T-cell (primary cell): ENCODE data around the gene LIG1. TPM values are rescaled to one million over a fixed set of nuclear protein-coding genes. Genes with fewer than 3 reads are reported as not detected.

Experiments
- ATAC-seq, 4 experiments: fragments of 200-7000 bp in 3 of 4; fragments of 150-1000 bp in 1 of 4; cut with Tn5 transposase; replicated peaks in 1 of 4; 1 replicate in 3 of 4; 2 replicates in 1 of 4; pipeline ENCODE4 v1.10.0; 2021; ENCODE audit warnings: moderate library complexity in 3 of 4, mild to moderate bottlenecking in 2 of 4, moderate number of reproducible peaks in 1 of 4
- CTCF ChIA-PET, 2 donors: fragments of 300-600 bp; sonication (Branson Sonifier 250); formaldehyde crosslinking; loops; one replicate each; lab custom pipeline; 2022; ENCODE audit warnings: antibody characterized with exemption in 2 of 2; lab: Charles Lee
- POLR2A ChIA-PET, 2 donors: fragments of 300-600 bp; sonication (Branson Sonifier 250); formaldehyde crosslinking; loops; one replicate each; lab custom pipeline; 2022; ENCODE audit warnings: antibody characterized with exemption in 2 of 2; lab: Charles Lee
- DNase-seq, 35 experiments: peaks; one replicate each; pipeline versions ENCODE4 v3.0.0 to v3.0.0-alpha.2; 2013 to 2023
- H3K27ac ChIP-seq: one replicate; pipeline ENCODE4 v1.5.1; 2013; ENCODE audit warnings: low read length
- H3K27me3 ChIP-seq, 2 experiments: replicated peaks in 1 of 2; 1 replicate in 1 of 2; 2 replicates in 1 of 2; pipeline versions ENCODE4 v1.6.1 to v1.7.0; 2013; ENCODE audit warnings: low read length in 1 of 2, mixed read lengths in 1 of 2; ENCODE audit not compliant: control insufficient read depth in 2 of 2, insufficient read depth in 2 of 2; ENCODE audit errors: extremely low read depth in 1 of 2
- H3K36me3 ChIP-seq, 2 donors: 1 replicate in 1 of 2; 2 replicates in 1 of 2; pipeline versions ENCODE4 v1.6.1 to v1.7.0; 2013; ENCODE audit warnings: low read length in 1 of 2; ENCODE audit not compliant: control insufficient read depth in 2 of 2, insufficient read depth in 1 of 2; ENCODE audit errors: extremely low read depth in 1 of 2
- H3K4me1 ChIP-seq, 2 experiments: 1 replicate in 1 of 2; 2 replicates in 1 of 2; pipeline versions ENCODE4 v1.6.1 to v1.7.0; 2013; ENCODE audit warnings: low read length in 2 of 2, mixed read lengths in 1 of 2; ENCODE audit not compliant: insufficient read depth in 2 of 2, control insufficient read depth in 1 of 2; ENCODE audit errors: extremely low read depth in 1 of 2
- H3K4me3 ChIP-seq, 2 donors: 1 replicate in 1 of 2; 2 replicates in 1 of 2; pipeline versions ENCODE4 v1.5.1 to v1.7.0; 2013; ENCODE audit warnings: mild to moderate bottlenecking in 2 of 2, low read length in 1 of 2, moderate library complexity in 1 of 2; ENCODE audit not compliant: control insufficient read depth in 1 of 2; ENCODE audit errors: extremely low read depth in 1 of 2
- H3K9me3 ChIP-seq: 2 replicates; pipeline ENCODE4 v1.7.0; 2013
- H3K27ac Mint-ChIP-seq, 2 donors: one replicate each; pipeline ENCODE4 v1.8.0; 2020 to 2021; ENCODE audit warnings: mild to moderate bottlenecking in 2 of 2, mixed read lengths in 2 of 2
- H3K27me3 Mint-ChIP-seq, 2 donors: one replicate each; pipeline ENCODE4 v1.8.0; 2021 to 2022; ENCODE audit warnings: mixed read lengths in 2 of 2
- H3K36me3 Mint-ChIP-seq: one replicate; pipeline ENCODE4 v1.8.0; 2021; ENCODE audit warnings: mixed read lengths
- H3K4me1 Mint-ChIP-seq, 3 donors: one replicate each; pipeline ENCODE4 v1.8.0; 2020 to 2022; ENCODE audit warnings: mixed read lengths in 3 of 3, mild to moderate bottlenecking in 1 of 3
- H3K4me3 Mint-ChIP-seq, 3 donors: one replicate each; pipeline ENCODE4 v1.8.0; 2020 to 2022; ENCODE audit warnings: mild to moderate bottlenecking in 3 of 3, mixed read lengths in 3 of 3, moderate library complexity in 3 of 3
- H3K9me3 Mint-ChIP-seq, 3 donors: one replicate each; pipeline ENCODE4 v1.8.0; 2020 to 2022; ENCODE audit warnings: mixed read lengths in 3 of 3
- WGBS: methylation state at CpG from one replicate; pipeline ENCODE4 v1.1.5; 2013; ENCODE audit warnings: missing lambda C conversion rate; ENCODE audit not compliant: insufficient coverage; 5-methylcytosine and 5-hydroxymethylcytosine counted together
- total RNA-seq, 35 experiments: library from RNA in 6 of 35; stranded (reverse) in 6 of 35; fragments of 120-200 nt in 1 of 35; gene quantifications; one replicate each; pipeline versions ENCODE4 v1.2.1 to v1.2.4 and lab custom pipeline; 2013 to 2026

The LIG1 gene
- total RNA-seq, 5 donors from 2014 or later (not counting 1 experiment from before 2014, with no cell fraction given): 58.7 to 127 (median 112) TPM

DNA sequence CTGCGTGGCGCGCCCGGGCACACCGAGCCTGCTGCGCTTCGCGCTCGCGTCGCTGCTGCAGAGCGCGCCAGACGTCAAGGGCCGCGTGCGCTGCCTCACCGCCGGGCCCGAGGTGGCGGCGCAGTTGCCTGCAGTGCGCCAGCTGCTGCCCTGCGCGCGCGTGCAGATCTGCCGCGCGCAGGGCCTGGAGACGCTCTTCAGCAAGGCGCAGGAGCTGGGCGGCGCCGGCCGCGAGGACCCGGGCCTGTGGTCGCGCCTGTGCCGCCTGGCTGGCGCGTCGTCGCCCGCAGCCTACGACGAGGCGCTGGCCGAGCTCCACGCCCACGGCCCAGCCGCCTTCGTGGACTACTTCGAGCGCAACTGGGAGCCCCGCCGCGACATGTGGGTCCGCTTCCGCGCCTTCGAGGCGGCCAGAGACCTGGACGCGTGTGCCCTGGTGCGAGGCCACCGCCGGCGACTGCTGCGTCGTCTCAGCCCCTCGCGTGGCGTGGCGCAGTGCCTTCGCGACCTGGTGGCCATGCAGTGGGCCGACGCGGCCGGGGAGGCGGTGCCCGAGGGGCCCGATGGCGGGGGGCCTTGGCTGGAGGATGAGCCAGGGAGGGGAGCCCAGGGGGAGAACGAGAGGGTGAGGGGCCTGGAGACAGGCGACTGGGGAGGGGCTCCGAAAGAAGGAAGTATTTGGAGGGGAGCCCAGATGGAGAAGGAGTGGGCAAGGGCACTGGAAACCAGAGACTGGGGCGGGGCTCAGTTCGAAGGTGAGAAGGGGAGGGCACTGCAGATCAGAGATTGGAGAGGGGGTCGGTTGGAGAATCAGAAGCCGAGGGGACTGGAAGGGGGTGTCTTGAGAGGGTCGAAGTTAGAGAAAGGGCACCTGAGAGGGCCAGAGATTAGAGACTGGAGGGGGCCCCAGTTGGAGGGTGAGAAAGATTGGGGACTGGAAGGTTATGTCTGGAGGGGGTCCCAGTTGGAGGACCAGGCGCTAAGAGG is 25.0 kb upstream of the LIG1 start:
- WGBS: 89% methylated on average over 95 of the region's 95 CpGs
- Mint-ChIP-seq H3K4me1 (peaks cover 9 to 29% (median 13%) of the 10 kb centered on the region in 3 donors), H3K36me3 (peaks cover 8% of the 10 kb centered on the region), H3K4me3 (peak overlapping the region in 1 of 3 donors; percentile 20), H3K27ac (no peak overlapping the region), H3K27me3 (no peaks in the 10 kb centered on the region), H3K9me3 (no peaks in the 10 kb centered on the region)
- POLR2A ChIA-PET: no interaction called here
- Histone ChIP-seq H3K9me3 (no peaks in the 10 kb centered on the region), H3K4me3 (no peak overlapping the region), H3K36me3 (no peaks in the 10 kb centered on the region), H3K4me1 (peaks cover 0 to 7% of the 10 kb centered on the region in 2 experiments), H3K27me3 (no peaks in the 10 kb centered on the region), H3K27ac (no peak overlapping the region)
- CTCF ChIA-PET: interaction anchor here in 1 of 2 donors (1.1 kb wide), 1 partner anchor 10 kb away, joined by 4 read pairs; no protein-coding TSS in a partner anchor
- ATAC-seq (no peak), DNase-seq (peak in 1 of 35 experiments; percentile 7)

DNA sequence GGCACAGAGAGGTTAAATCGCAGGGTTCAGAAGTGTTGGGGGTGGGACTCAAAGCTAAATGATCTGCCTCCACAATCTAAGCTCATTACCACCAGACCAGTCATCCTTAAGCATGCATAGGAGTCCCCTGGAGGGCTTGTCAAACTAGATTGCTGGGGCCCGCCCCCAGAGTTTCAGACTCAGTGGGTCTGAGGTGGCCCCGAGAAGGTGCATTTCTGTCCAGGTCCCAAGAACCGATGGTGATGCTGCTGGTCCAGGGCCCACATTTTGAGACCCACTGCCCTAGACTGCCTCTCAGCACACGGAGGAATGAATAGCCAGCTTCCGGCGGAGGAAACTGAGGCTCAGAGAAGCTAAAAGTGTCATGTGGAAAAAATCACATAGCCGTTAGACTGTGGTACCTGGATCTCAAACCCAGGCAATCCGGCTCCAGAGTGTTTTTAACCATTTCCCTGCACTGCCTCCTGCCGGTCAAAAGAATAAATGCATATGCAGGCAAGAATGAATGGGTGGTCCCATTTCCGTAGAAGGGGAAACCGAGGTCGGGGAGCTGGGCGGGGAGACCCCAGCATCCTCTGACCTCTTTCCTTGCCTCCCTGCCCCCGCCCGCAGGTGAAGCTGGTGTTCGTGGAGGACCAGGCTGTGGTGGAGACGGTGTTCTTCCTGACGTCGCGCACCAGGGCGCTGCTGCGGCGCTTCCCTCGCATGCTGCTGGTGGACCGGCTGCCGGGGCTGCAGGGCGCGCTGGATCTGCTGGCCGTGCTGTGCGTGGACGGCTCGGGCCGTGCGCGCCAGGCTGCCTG is 24.1 kb upstream of the LIG1 start:
- Histone ChIP-seq H3K36me3 (no peaks in the 10 kb centered on the region), H3K4me1 (peaks cover 0 to 7% of the 10 kb centered on the region in 2 experiments), H3K27ac (no peak overlapping the region), H3K9me3 (no peaks in the 10 kb centered on the region), H3K27me3 (no peaks in the 10 kb centered on the region), H3K4me3 (no peak overlapping the region)
- WGBS: 85% methylated on average over 28 of the region's 36 CpGs
- DNase-seq (peak in 11 of 35 experiments; percentile 7 to 55 (median 21)), ATAC-seq (no peak)
- peaks cover 7 to 25% (median 14%) of the 10 kb centered on the region in 3 donors for H3K4me1 Mint-ChIP-seq
- no peak overlapping the region for H3K27ac Mint-ChIP-seq
- ChIA-PET POLR2A (no interaction called here), CTCF (interaction anchor here in 1 of 2 donors (1.1 kb wide), 1 partner anchor 11 kb away, joined by 4 read pairs; no protein-coding TSS in a partner anchor)
- H3K36me3 Mint-ChIP-seq: peaks cover 8% of the 10 kb centered on the region
- peak overlapping the region in 1 of 3 donors; percentile 20 for H3K4me3 Mint-ChIP-seq
- no peaks in the 10 kb centered on the region for H3K9me3 Mint-ChIP-seq
- no peaks in the 10 kb centered on the region for H3K27me3 Mint-ChIP-seq

DNA sequence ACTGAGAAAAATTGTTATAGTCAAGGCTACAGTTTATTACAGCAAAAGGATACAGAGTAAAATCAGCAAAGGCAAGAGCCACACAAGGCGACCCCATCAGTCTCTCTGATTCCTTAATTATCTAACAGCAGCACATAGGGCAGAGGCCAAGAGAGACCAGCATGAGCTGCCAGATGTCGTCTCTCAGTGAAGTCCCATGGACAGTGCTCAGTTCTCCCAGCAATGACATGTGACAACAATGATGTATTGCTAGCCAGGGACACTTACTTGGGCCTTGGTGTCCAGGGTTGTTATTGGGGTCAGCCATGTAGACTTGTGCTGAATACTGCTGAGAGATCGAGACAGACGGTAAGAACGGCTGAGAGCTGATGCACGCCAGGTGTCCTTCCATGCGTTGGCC is 22.6 kb upstream of the LIG1 start:
- CTCF ChIA-PET: no interaction called here
- H3K27me3 Mint-ChIP-seq: no peaks in the 10 kb centered on the region
- H3K36me3 Mint-ChIP-seq: peaks cover 15% of the 10 kb centered on the region
- Histone ChIP-seq H3K9me3 (no peaks in the 10 kb centered on the region), H3K27me3 (no peaks in the 10 kb centered on the region), H3K4me3 (no peak overlapping the region), H3K27ac (no peak overlapping the region), H3K4me1 (peaks cover 0 to 7% of the 10 kb centered on the region in 2 experiments), H3K36me3 (no peaks in the 10 kb centered on the region)
- no peak overlapping the region for H3K27ac Mint-ChIP-seq
- DNase-seq: peak in 1 of 35 experiments; percentile 6
- POLR2A ChIA-PET: no interaction called here
- H3K4me3 Mint-ChIP-seq: no peak overlapping the region
- H3K9me3 Mint-ChIP-seq: no peaks in the 10 kb centered on the region
- peaks cover 7 to 25% (median 14%) of the 10 kb centered on the region in 3 donors for H3K4me1 Mint-ChIP-seq
- no peak for ATAC-seq
- WGBS: 87% methylated on average over 7 of the region's 7 CpGs

DNA sequence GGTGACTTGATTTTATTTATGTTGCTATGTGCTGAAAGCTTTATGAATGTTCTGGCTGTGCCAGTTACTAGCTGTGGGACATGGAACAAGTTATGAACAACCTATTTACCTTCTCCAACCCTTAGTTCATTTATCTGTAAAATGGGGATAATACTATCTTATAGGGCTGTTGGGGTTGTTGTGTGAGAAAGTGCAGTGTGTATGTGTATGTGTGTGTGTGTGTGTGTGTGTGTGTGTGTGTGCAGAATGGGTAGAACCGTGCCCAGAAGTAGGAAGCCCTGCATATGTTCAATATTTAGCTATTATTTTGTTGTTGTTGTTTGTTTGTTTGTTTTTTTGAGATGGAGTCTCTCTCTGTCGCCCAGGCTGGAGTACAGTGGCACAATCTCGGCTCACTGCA is 20.7 kb upstream of the LIG1 start:
- no peak overlapping the region for H3K4me3 ChIP-seq
- POLR2A ChIA-PET: no interaction called here
- no peak overlapping the region for H3K27ac ChIP-seq
- CTCF ChIA-PET: interaction anchor here in 1 of 2 donors (1.1 kb wide), 1 partner anchor 13 kb away, joined by 3 read pairs; no protein-coding TSS in a partner anchor
- Mint-ChIP-seq H3K27ac (no peak overlapping the region), H3K4me1 (peaks cover 7 to 14% (median 13%) of the 10 kb centered on the region in 3 donors), H3K36me3 (peaks cover 16% of the 10 kb centered on the region), H3K4me3 (no peak overlapping the region), H3K27me3 (no peaks in the 10 kb centered on the region), H3K9me3 (no peaks in the 10 kb centered on the region)
- H3K27me3 ChIP-seq: no peaks in the 10 kb centered on the region
- H3K9me3 ChIP-seq: no peaks in the 10 kb centered on the region
- H3K36me3 ChIP-seq: no peaks in the 10 kb centered on the region
- DNase-seq (no peak), ATAC-seq (no peak)
- peaks cover 0 to 2% of the 10 kb centered on the region in 2 experiments for H3K4me1 ChIP-seq
- WGBS: 100% methylated on average over 2 of the region's 3 CpGs

DNA sequence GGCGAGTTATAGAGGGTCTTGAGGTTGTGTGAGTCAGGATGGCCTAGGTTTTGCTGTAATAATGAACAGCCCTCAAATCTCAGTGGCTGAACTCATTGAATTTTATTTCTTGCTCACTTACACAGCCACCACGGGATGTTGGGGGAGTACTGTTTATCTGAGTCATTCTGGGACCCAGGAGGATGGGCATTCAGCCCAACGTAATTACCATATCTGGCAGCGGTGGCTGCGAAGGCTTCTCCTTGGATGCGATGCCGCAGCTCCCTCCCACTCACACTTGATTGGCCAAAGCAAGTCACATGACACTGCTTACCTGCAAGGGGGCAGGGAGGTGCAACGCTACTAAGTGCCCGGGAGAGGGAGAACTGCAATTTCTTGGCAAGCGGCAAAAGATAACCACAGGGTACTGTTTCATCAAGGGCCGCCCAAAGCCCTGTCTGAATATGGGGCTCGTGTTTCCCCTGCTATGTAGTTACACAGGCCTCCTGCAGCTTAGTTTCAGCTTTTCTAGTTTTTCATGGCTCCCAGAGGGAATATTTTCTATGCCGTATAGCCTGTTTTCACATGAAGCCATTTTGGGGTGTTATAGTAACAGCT is 20.2 kb upstream of the LIG1 start:
- ChIA-PET CTCF (interaction anchor here in 1 of 2 donors (1.1 kb wide), 1 partner anchor 14 kb away, joined by 3 read pairs; no protein-coding TSS in a partner anchor), POLR2A (no interaction called here)
- Histone ChIP-seq H3K9me3 (no peaks in the 10 kb centered on the region), H3K4me1 (peaks cover 0 to 2% of the 10 kb centered on the region in 2 experiments), H3K4me3 (no peak overlapping the region), H3K27me3 (no peaks in the 10 kb centered on the region), H3K36me3 (no peaks in the 10 kb centered on the region), H3K27ac (no peak overlapping the region)
- H3K27me3 Mint-ChIP-seq: no peaks in the 10 kb centered on the region
- H3K27ac Mint-ChIP-seq: peak overlapping the region in 1 of 2 donors; percentile 39
- H3K4me3 Mint-ChIP-seq: no peak overlapping the region
- H3K36me3 Mint-ChIP-seq: peaks cover 16% of the 10 kb centered on the region
- 97% methylated on average over 8 of the region's 13 CpGs for WGBS
- peak in 27 of 35 experiments; percentile 30 to 74 (median 50) for DNase-seq
- ATAC-seq: peak; percentile 70 to 94 (median 82)
- peaks cover 7 to 14% (median 8%) of the 10 kb centered on the region in 3 donors for H3K4me1 Mint-ChIP-seq
- no peaks in the 10 kb centered on the region for H3K9me3 Mint-ChIP-seq
